Adrenal gland (tissue), 12 donors: ENCODE measurements around the gene SPTBN4. TPM values are rescaled to one million over a fixed set of nuclear protein-coding genes. Genes with fewer than 3 reads are reported as not detected.

Experiments
- DNase-seq, 7 donors: peaks; one replicate each; pipeline ENCODE4 v3.0.0-alpha.2; 2019 to 2020
- H3K27ac ChIP-seq, 5 donors: fragments of 200-600 bp; sonication (generic) in 4 of 5; 1 replicate in 3 of 5; 2 replicates in 2 of 5; pipeline versions ENCODE4 v1.5.1 to v1.8.0; 2016 to 2020; ENCODE audit warnings: mild to moderate bottlenecking in 1 of 5
- H3K27me3 ChIP-seq: fragments of 200-600 bp; 2 replicates; pipeline ENCODE4 v1.8.0; 2021
- H3K36me3 ChIP-seq, 2 donors: fragments of 200-600 bp; replicated peaks in 1 of 2; 1 replicate in 1 of 2; 2 replicates in 1 of 2; pipeline versions ENCODE4 v1.5.1 to v1.8.0; 2018 to 2022
- H3K4me1 ChIP-seq, 2 donors: fragments of 200-600 bp; replicated peaks in 1 of 2; 1 replicate in 1 of 2; 2 replicates in 1 of 2; pipeline versions ENCODE4 v1.5.1 to v1.8.0; 2018 to 2021
- H3K4me3 ChIP-seq, 4 donors: fragments of 200-600 bp; sonication (generic) in 3 of 4; one replicate each; pipeline ENCODE4 v1.5.1; 2016 to 2018
- H3K9me3 ChIP-seq, 3 donors: fragments of 200-600 bp; sonication (generic) in 1 of 3; replicated peaks in 1 of 3; 1 replicate in 2 of 3; 2 replicates in 1 of 3; pipeline versions ENCODE4 v1.5.1 to v1.8.0; 2016 to 2021
- POLR2A ChIP-seq, 2 donors: fragments of 450-650 bp; IDR thresholded peaks; one replicate each; pipeline ENCODE4 v1.6.1; 2017; ENCODE audit warnings: antibody characterized with exemption in 2 of 2, mild to moderate bottlenecking in 2 of 2, moderate library complexity in 1 of 2
- WGBS, 4 donors: extraction: QIAGEN DNeasy Blood & Tissue Kit in 2 of 4; methylation state at CpG; one replicate each; pipeline versions ENCODE4 v1.1.5 to v1.1.7; 2013 to 2017; 5-methylcytosine and 5-hydroxymethylcytosine counted together
- intact Hi-C, 2 donors: fragments of 100-400 bp; cut with DNase I; formaldehyde crosslinking; loops; one replicate each; pipeline versions ENCODE4 v1.14.1 to v1.15.0; 2022 to 2023
- polyA plus RNA-seq, 3 donors: library from polyadenylated mRNA; stranded (reverse); fragments of 200-250 nt in 2 of 3; fragments of 350-450 nt in 1 of 3; fragmentation: Illumina TruSeq in 1 of 3; extraction: RNeasy Lipid Tissue Mini Kit (QIAGEN cat#74804) in 1 of 3; gene quantifications; one replicate each; pipeline ENCODE4 v1.2.3, GENCODE V29; 2013 to 2014
- total RNA-seq, 9 donors: library from RNA; depleted of rRNA in 4 of 9; stranded (reverse); fragments of >200 nt in 4 of 9; fragments of 120-200 nt in 1 of 9; fragmentation: NEBNext Ultra II Directional in 1 of 9; extraction: Animal tissue kit (Norgen Biotek cat#: 25700) in 1 of 9; gene quantifications; one replicate each; pipeline versions ENCODE4 v1.1.0 to v1.2.4, GENCODE V29; 2013 to 2023
- TF ChIP-seq, protein P1 (sequence below), 6 experiments: fragments of 450-650 bp in 4 of 6; fragments of 200-600 bp in 2 of 6; sonication (generic) in 1 of 6; IDR thresholded peaks; 1 replicate in 5 of 6; 2 replicates in 1 of 6; pipeline versions ENCODE4 v1.5.1 to v1.8.0; 2016 to 2021; ENCODE audit warnings: antibody characterized with exemption in 6 of 6, mild to moderate bottlenecking in 2 of 6, moderate library complexity in 1 of 6
- donor health status: healthy with polysubstance abuse.
- donor health status: Bipolar disorder and iron deficiency.
- donor health status: DM: yes; HTN: yes; CAD: no.
- donor health status: DM: no; HTN: no; CAD: no.
- donor health status: DM: no; HTN: no; CAD: no.
- donor health status: DM: yes; HTN: yes; CAD: no.

The SPTBN4 gene
- total and polyA plus RNA-seq, 12 donors = 0.91 to 46.7 (median 3.3) TPM

DNA sequence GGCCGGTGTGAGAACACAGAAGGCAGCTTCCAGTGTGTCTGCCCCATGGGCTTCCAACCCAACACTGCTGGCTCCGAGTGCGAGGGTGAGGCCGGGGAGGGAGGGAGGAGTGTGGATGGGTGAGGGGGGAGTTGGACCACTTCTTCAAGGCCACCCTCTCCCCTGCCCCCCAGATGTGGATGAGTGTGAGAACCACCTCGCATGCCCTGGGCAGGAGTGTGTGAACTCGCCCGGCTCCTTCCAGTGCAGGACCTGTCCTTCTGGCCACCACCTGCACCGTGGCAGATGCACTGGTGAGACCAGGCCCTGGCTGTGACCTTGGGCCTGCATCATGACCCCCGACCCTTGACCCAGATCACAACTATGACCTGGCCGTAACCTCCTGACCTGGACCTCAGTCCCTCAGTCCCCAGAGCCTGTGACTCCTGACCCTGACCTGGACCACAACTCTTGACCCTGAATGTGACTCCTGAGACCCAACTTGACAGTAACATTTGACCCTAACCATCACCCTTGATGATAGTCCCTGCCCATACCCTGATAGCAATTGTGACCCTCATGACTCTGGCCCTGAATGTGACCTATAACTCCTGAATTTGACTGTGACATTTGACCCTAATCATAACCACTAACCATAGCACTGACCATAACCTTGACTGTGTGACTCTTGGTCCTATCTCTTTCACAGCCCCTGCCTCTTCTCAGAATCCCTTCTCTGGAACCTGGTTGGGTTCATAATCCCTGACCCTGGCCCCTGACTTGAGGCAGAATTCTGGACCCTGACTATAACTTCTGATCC lies 145.3 kb downstream of the SPTBN4 start:
- H3K9me3 ChIP-seq = no peaks in the 10 kb centered on the region
- TF ChIP-seq, protein P1, sequence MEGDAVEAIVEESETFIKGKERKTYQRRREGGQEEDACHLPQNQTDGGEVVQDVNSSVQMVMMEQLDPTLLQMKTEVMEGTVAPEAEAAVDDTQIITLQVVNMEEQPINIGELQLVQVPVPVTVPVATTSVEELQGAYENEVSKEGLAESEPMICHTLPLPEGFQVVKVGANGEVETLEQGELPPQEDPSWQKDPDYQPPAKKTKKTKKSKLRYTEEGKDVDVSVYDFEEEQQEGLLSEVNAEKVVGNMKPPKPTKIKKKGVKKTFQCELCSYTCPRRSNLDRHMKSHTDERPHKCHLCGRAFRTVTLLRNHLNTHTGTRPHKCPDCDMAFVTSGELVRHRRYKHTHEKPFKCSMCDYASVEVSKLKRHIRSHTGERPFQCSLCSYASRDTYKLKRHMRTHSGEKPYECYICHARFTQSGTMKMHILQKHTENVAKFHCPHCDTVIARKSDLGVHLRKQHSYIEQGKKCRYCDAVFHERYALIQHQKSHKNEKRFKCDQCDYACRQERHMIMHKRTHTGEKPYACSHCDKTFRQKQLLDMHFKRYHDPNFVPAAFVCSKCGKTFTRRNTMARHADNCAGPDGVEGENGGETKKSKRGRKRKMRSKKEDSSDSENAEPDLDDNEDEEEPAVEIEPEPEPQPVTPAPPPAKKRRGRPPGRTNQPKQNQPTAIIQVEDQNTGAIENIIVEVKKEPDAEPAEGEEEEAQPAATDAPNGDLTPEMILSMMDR (IDR thresholded peaks at IDR 0.05) = no peak
- no peak for TF ChIP-seq POLR2A (IDR thresholded peaks at IDR 0.05)
- no peak overlapping the region for H3K27ac ChIP-seq
- H3K36me3 ChIP-seq = no peaks in the 10 kb centered on the region
- 91 to 93% (median 92%) methylated on average over 6 to 10 of the region's 10 CpGs for WGBS, 4 donors
- DNase-seq = peak in 2 of 7 donors; percentile 34 to 40
- no peak overlapping the region for H3K4me3 ChIP-seq
- no peaks in the 10 kb centered on the region for H3K27me3 ChIP-seq
- H3K4me1 ChIP-seq = peaks cover 12 to 14% of the 10 kb centered on the region in 2 donors
- intact Hi-C loops = no loop called here

DNA sequence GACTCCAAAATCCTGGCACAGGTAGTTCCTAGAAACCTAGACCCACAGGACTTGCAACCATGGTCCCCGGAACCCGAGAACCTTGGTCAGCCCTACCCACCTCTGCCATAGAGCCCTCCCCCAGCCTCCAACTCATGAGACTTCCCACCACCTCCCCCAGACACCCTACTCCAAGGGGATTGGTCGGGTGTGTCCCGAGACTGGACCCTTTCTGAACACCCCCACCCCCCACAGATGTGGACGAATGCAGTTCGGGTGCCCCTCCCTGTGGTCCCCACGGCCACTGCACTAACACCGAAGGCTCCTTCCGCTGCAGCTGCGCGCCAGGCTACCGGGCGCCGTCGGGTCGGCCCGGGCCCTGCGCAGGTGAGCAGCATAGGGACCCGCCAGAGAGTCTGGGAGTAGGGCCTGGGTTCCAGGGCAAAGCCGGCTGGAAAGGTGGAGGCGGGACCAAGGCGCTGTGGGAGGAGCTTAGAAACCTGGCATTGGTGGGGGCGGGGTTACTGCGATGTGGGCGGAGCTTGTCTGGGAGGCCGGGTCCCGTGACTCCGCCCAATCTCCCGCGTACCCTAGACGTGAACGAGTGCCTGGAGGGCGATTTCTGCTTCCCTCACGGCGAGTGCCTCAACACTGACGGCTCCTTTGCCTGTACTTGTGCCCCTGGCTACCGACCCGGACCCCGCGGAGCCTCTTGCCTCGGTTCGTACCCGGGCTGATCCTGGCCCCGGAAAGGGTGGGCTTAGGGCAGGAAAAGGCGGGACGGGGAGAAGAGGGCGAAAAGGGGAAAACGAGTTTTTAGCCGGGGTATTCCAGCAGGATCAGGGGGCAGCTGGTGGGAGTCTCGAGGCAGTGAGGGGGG lies 146.3 kb downstream of the SPTBN4 start:
- 11 to 28% (median 20%) methylated on average over 24 to 50 of the region's 50 CpGs for WGBS, 4 donors
- peak; percentile 59 to 90 (median 73) for DNase-seq
- peak overlapping the region in 3 of 4 donors; percentile 39 to 81 (median 39) for H3K4me3 ChIP-seq
- TF ChIP-seq, protein P1 (IDR thresholded peaks at IDR 0.05) = no peak
- no peak for TF ChIP-seq POLR2A (IDR thresholded peaks at IDR 0.05)
- H3K36me3 ChIP-seq = peaks cover 0 to under 1% of the 10 kb centered on the region in 2 donors
- H3K27ac ChIP-seq = peak overlapping the region; percentile 57 to 95 (median 73)
- intact Hi-C loops = no loop called here
- no peaks in the 10 kb centered on the region for H3K27me3 ChIP-seq
- peaks cover 12 to 14% of the 10 kb centered on the region in 2 donors for H3K4me1 ChIP-seq
- H3K9me3 ChIP-seq = no peaks in the 10 kb centered on the region

DNA sequence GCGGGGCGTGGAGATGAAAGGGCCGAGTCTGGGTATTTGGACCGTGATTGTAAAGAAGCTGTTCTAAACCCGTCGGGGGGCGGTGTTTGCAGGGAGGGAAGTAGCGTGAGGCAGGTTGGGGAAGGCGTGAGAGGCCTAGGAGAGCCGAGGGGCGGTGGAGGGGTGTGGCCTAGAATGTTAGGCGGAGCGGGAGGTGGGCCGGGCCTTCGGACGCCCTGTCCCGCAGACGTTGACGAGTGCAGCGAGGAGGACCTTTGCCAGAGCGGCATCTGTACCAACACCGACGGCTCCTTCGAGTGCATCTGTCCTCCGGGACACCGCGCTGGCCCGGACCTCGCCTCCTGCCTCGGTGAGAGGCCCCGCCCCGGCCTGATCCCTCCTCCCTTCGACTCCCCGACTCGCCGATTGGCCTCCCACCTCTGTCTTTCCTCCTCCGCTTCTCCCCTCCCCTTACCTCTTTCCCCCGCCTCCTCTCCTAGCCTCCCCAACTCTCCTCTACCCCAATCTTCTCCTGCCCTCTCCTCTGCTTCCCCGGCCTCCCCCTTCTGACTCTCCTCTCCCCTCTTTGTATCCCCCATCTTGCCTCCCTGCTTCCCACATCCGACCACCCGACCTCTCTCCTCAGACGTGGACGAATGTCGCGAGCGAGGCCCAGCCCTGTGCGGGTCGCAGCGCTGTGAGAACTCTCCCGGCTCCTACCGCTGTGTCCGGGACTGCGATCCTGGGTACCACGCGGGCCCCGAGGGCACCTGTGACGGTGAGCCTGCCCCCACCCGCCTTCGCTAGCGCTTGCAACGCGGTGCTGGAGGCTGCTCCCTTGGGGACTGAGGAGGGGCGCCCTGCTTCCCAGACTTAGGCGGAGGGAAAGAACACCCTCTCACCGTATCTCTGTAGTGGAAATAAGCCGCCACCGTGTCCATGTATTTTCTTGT lies 147.2 kb downstream of the SPTBN4 start:
- 2 to 5% (median 3%) methylated on average over 41 to 67 of the region's 67 CpGs for WGBS, 4 donors

More for the DNA sequence above, 147.2 kb downstream of the SPTBN4 start:
- H3K36me3 ChIP-seq = peaks cover 0 to 6% of the 10 kb centered on the region in 2 donors
- peaks cover 12 to 14% of the 10 kb centered on the region in 2 donors for H3K4me1 ChIP-seq
- H3K4me3 ChIP-seq = peak overlapping the region in 3 of 4 donors; percentile 39 to 81 (median 39)
- H3K27ac ChIP-seq = peak overlapping the region; percentile 57 to 95 (median 73)
- intact Hi-C loops = no loop called here
- H3K27me3 ChIP-seq = no peaks in the 10 kb centered on the region
- DNase-seq = peak; percentile 78 to 91 (median 86)
- no peaks in the 10 kb centered on the region for H3K9me3 ChIP-seq
- TF ChIP-seq, protein P1 (IDR thresholded peaks at IDR 0.05) = no peak
- peak in 1 of 2 donors; percentile 54 for TF ChIP-seq POLR2A (IDR thresholded peaks at IDR 0.05)
